NCI-H2227 (cell line): Measurements from ENCODE around the gene ORC3.
"Not testable (repeated sequence)": the region's sequence is repeated elsewhere in the genome, so short reads cannot be mapped to it uniquely, and the experiment has no call there.

Experiments
- DNase-seq: peaks from one replicate; lab custom pipeline; 2025; ENCODE audit not compliant: unreplicated experiment; lab: John Stamatoyannopoulos, UW

Gene ORC3

DNA sequence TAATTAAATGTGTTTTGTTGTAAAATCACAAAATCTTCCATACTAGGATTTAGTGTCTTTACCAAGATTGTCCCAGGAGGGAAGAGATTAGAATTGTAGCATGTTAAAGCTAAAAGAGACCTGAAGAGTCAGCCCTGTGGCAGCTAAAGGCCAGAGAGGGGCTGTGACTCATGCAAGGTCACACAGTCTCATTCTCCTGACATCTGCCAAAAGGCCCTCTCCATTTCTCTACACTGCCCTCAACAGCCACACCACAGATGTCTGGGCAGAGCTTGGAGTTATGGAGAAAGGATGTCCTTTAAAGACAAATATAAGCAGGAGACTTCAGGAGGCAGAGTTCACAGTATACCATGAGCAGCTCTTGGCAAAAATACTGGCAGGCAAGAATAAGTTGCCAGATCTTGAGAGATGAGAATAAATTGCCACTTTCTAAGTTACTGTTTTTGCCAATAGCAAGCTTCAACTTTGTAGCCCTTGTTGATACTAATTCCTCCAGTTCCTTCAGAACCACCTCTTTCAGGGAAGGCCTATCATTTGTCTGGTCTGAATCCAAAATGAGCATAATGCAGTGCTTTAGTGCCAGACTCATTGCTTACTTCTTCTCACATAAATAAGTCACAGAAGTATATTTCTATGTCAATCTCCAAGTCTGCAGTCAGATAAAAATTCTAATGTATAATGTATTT lies 70.4 kb downstream of the ORC3 start:
- DNase-seq, result no peak

DNA sequence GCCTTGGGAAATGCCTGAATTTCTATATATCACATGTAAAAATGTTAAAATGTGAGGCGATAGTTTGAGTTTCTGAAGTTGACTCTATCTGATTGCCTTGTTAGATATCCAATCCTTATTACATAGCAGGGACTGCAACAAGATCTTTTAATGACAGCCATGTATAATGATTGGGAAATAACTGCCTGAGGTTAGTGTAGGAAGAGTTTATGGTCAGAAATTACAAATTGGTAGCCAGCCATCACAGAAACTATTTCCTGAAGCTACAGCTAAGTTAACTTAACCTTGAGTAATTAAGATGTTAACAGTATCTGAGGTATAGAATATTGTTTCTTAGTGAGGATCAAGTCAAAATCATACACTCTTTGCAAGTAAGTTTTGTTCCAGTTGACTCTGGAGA lies 71.1 kb downstream of the ORC3 start:
- no peak for DNase-seq

DNA sequence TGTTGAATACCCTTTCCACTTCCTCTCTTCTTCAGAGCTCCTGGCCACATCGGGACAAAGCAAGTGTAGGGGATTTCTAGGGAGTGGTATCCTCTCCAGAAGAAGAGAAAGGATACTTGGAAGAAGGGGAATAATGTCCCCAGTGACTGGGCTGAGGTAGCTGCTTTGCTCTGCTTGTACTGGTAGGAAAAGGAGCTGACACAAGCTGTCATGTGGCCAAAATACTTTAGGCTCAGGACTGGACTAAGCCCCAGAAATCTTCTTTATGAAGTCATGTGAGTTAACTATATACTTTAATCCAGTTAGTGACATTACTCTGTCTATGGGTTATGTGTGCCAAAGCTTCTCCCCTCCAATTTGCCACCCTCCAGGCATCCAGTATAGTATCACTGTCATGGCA lies 71.6 kb downstream of the ORC3 start:
- DNase-seq, result no peak

DNA sequence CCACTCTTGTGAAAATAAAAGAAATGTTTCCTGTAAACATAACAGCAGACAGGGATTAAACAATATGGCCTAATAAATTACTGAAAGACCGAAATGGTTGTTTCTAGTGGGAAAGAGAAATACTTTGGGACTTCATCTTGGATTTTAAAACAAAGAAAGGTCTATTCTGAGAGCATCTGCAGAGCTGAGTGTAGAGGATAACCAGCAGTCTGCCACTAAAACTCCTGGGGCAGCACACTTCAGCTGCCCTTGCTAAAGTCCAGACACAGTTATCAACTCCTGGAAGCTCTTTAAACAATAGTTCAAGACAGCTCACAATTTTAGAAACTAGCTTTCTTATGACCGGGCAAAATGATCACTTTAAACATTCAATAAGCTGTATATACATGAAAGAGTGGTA lies 73.5 kb downstream of the ORC3 start:
- no peak for DNase-seq

DNA sequence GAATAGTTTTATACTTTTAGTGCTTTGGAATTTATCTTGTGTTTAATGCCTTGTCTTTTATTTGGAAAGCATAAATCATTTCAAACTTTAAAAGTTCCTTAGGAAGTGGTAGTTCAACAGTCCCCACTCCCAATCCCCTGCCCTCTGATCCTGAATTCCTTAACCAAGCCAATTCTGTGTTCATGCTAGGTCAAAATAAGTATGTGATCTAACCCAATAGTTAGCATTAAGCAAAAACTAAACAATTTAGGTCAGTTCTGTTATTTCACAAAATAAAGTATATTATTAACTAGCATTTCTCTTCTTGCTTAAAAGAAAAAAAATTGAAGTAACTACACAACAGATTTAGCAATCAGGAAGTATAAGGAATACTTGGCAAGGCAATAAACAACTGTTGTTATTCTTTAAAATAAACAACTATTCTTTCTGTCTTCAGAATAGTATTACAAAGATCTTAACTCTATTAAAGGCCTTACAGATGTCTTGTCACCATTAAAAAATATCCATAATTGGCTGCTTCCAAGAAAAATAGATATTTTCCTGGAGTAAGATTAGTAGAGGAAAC lies 75.1 kb downstream of the ORC3 start:
- DNase-seq, result no peak

- no peak for DNase-seq
These were observed 77.1 kb downstream of the ORC3 start for GRCh38 chr6:87667032-87667431.

GRCh38 chr6:87668013-87668412 lies 78.1 kb downstream of the ORC3 start:
- no peak for DNase-seq

DNA sequence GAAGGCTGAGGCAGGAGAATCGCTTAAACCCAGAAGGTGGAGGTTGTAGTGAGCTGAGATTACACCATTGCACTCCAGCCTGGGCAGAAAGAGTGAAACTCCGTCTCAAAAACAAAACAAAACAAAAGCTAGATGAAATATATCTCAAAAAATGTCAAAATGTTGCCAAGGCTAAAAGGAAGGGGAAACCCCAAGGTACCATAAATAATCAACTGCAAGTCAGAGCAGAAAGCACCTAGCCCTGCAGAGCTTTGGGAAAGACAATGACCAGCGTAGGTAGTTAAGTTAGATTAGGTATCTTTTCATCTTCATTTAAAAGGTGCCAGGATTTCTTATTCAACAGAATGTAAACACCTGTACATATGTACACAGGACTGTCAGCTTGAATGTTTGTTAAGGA lies 79.1 kb downstream of the ORC3 start:
- no peak for DNase-seq

DNA sequence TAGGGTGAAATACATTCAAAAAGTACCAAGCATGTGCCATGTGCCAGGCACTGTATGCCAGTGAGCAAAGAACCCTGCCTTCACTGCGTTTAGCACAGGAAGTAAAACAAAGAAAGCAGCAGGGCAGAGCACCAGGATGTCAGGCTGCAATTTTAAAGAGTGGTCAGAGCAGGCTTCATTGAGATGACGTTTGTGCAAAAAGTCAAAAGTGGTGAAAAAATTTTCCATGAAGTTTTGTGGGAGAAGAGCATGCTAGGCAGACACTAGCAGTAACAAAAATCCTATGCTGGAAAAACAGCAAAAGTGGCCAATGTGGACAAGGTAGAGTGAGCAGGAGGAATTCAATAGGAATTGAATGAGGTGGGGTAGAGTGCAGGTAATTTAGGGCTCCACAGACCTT lies 80.8 kb downstream of the ORC3 start:
- no peak for DNase-seq

DNA sequence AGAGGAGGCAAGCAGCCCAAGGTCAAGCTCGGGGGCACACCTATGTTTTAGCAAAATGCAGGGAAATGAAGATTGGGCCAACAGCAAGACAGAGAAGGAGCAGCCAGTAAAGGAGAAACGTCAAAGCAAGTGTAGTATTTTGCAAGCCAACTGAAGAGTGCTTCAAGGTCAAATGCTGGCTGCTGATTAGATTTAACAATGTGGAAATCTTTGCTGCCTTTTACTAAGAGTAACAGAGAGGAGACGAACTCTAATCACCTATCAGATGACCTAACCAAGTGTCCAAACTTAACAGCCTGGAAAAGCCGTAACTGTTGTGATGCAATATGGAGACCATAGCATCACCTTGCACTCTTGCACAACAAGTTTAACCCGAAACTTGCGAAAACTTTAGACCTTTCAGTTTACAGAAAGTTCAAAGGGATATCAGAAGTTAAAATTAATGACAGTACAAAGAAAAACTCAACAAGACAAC lies 81.7 kb downstream of the ORC3 start:
- DNase-seq, result no peak

- no peak for DNase-seq
These were observed 82.7 kb downstream of the ORC3 start for GRCh38 chr6:87672641-87673040.

GRCh38 chr6:87673237-87673636 lies 83.3 kb downstream of the ORC3 start:
- no peak for DNase-seq

GRCh38 chr6:87674290-87674689 lies 84.4 kb downstream of the ORC3 start:
- DNase-seq, result no peak

- no peak for DNase-seq
These were observed 85.2 kb downstream of the ORC3 start for GRCh38 chr6:87675004-87675681.

DNA sequence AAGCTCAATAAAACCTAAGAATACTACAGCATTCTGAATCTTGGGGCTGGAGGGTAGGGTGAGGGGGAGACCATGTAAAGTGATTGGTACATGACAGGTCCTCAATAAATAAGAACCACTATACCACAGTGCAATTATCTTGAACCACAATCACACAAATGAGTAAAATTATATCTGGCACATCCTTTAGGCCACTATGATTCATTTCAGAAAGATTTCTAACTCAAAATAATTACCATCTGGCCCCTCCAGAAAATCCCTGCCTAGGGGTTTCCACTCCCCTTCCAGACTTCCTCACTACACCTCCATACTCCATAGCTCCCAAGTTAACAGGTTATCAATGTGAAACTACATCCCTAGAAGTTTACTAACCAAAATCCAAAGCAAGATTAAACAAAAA lies 92.4 kb downstream of the ORC3 start:
- DNase-seq, result no peak

- DNase-seq, result no peak
These were observed 94.0 kb downstream of the ORC3 start for GRCh38 chr6:87683890-87684289.

- no peak for DNase-seq
These were observed 95.1 kb downstream of the ORC3 start for GRCh38 chr6:87684895-87685654.

DNA sequence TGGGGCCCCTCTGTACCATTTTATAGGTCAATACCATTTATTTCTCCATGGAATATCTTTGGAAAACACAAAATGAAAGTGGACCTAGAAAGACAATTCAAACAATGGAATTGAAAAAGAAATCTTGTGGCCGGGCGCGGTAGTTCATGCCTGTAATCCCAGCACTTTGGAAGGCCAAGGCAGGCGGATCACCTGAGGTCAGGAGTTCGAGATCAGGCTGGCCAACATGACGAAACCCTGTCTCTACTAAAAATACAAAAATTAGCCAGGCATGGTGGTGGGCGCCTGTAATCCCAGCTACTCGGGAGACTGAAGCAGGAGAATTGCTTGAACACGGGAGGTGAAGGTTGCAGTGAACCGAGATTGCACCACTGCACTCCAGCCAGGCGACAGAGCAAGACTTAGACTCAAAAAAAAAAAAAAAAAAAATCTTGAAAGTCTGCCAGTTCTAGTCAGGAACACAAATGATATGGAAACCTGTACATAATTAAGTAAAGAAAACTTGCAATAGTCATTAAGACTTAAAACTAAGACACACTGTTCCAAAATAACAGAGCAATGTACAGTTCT lies 96.8 kb downstream of the ORC3 start:
- DNase-seq, result not testable (repeated sequence)

DNA sequence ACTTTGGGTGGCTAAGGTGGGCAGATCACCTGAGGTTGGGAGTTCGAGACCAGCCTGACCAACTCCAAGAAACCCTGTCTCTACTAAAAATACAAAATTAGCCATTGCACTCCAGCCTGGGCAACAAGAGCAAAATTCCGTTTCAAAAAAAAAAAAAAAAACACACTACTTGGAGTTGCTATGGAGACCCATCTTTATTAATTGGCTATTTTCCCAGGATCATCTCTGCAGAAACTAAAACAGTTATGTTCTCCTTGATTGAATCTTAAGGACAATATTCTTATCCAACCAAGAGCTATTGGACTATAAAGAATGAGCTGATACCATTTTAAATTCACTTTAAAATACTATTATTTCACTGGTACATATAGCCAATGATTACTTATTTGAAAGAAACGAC lies 97.4 kb downstream of the ORC3 start:
- DNase-seq, result no peak

- not testable (repeated sequence) for DNase-seq
These were observed 98.0 kb downstream of the ORC3 start for GRCh38 chr6:87687893-87688292.

DNA sequence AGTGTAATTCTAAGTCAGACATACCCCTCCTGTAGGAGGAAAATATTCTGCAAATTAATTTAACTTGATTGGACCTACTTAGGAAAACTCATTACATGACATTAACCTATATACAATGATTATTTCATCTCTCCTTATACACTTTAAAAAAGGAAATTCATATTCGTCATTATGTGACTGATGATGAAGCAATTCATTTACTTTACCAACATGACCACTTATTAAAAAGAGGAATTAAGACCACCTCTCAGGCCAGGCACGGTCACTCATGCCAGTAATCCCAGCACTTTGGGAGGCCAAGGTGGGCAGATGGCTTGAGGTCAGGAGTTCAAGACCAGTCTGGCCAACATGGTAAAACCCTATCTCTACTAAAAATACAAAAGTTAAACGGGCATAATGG lies 100.5 kb downstream of the ORC3 start:
- DNase-seq, result no peak
